Dedifferentiated amniotic fluid mesenchymal stem cell (primary cell): ENCODE data around the gene KRT33A.
"Not testable (repeated sequence)": the region's sequence is repeated elsewhere in the genome, so short reads cannot be mapped to it uniquely, and the experiment has no call there.

ENCODE experiments used
- DNase-seq: peaks from one replicate; pipeline ENCODE4 v3.0.0-alpha.2; 2016; ENCODE audit errors: extremely low spot score

Gene KRT33A

GRCh38 chr17:41363881-41364280, 13.3 kb upstream of the KRT33A start:
- DNase-seq: no peak

- DNase-seq: no peak
Observed at GRCh38 chr17:41360296-41360995, 9.8 kb upstream of the KRT33A start.

DNA sequence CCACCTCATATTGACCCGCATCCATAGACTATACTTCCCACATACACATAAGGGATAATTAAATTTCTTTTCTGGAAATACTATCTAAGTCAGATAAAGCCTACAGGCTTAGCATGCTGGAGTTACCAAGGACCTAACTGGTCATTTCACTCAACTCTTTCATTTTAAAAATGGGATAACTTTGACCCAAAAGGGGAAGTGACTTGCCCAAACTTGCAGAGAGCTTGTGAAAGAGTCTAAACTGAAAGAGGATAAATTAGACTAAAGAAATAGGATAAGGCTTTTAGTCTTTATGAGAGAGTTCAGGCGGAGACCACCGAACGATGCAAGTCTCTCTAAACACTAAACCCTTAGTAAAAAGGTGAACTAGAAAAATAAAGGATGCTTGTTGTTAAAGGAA, 3.9 kb upstream of the KRT33A start:
- DNase-seq: no peak

DNA sequence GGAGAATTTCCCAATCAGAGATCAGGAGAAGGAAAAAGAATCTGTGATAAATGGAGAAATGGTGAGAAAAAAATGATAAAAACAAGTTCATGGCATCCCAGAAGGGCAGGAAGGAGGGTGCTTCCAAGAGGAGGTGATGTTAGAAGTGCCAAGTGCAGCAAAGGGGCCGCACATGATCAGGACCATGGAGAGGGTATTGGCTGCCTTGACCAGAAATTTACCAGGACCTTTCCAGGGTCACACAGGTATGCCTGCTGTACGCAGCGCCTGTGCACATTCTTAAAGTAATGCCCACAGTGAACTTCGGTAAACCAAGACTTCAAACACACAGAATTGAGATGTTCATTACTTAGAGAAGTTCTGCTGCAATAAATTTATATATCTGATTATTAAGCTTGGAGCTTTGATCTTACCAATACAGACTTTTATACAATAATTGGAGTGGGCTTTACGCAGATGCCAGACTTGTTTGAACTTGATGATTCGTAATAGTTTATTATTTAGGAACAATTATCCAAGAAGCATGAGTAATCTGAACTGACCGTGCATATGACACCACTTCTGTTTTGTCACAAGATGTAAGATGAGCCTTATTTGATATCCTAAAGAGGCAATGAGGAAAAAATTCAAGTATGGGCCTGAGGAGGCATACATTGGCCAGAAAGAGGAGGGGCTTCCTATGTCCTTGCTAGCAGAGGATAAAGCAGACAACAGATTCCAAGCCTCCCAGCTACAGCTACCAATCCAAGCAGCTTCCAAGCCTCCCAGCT, 2.2 kb upstream of the KRT33A start:
- DNase-seq: no peak

GRCh38 chr17:41351177-41351576, 549 bp upstream of the KRT33A start:
- DNase-seq: no peak

DNA sequence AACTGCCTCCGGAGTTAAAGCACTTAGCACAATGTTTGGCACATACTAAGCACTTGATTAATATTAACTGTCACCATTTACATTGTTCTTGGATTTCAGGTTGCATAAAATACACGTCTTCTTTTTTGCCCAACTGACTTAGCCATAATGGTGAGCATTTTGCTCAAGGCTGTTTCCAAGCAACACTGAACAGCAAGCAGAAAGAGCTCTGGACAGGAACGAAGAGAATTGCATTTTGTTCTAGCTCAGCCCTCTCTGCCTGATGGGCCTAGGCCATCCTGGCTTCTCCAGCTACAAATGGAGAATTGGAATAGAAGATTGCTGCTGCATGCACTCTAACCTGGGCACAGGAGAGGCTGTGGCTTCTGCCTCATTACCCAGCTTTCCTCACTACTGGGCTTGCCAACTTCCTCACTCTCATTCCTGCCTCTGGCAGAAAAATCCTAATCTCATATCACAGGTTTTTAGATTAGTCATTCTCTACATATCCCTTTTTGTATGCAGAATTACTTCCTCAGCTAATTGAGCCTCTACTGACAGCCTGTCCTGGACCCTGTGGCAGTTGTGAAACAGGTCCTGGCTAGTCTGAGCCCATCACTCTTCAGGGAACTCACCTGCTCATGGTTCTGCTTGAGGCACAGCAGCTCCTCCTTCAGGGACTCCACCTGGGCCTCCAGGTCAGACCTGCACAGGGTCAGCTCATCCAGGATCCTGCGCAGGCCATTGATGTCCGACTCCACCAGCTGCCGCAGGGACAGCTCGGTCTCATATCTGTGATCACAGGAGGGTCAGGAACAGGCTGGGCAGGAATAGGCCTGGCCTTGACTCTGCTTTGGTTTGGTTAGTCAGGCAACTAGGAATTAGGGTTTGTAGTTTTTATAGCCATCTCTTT, 2.5 kb downstream of the KRT33A start:
- DNase-seq: no peak

DNA sequence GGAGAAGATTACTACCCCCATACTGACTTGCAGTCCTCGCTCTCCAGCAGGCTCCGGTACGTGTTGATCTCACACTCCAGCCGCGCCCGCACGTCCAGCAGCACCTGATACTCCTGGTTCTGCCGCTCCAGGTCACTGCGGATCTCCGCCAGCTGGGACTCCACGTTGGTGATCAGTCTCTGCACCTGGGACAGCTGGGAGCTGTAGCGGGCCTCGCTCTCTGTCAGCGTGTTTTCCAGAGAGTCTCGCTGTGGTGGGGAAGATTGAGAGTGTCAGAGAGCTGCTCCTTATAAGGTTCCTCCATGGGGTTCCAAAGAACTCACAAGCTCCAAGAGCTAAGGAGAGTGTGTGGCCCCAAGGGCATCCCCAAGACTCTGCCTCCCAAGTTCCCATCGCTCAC, 4.2 kb downstream of the KRT33A start:
- DNase-seq: not testable (repeated sequence)

DNA sequence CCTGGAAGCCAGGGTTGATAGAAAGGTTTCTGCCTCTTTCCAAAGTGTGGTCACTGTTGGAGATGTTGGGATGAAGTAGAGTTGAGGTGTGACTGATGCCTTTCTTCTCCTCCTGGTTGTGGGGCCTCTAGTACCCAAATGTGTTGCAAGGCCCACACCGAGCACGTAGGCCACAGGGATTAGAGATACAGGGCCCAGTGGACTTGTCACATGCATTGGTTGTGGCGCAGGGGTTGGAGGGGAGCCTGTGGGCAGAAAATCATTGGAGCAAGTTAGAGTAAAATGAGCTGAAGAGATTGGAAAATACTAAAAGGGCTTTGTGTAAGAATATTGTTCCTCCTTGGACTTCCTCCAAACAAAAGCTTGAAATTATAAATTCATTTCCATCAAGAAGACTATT, 4.6 kb downstream of the KRT33A start:
- no peak for DNase-seq

- no peak for DNase-seq
Observed at GRCh38 chr17:41343029-41343428, 7.6 kb downstream of the KRT33A start.

GRCh38 chr17:41340934-41341861, 9.4 kb downstream of the KRT33A start:
- DNase-seq: no peak

GRCh38 chr17:41340494-41340893, 10.1 kb downstream of the KRT33A start:
- no peak for DNase-seq

DNA sequence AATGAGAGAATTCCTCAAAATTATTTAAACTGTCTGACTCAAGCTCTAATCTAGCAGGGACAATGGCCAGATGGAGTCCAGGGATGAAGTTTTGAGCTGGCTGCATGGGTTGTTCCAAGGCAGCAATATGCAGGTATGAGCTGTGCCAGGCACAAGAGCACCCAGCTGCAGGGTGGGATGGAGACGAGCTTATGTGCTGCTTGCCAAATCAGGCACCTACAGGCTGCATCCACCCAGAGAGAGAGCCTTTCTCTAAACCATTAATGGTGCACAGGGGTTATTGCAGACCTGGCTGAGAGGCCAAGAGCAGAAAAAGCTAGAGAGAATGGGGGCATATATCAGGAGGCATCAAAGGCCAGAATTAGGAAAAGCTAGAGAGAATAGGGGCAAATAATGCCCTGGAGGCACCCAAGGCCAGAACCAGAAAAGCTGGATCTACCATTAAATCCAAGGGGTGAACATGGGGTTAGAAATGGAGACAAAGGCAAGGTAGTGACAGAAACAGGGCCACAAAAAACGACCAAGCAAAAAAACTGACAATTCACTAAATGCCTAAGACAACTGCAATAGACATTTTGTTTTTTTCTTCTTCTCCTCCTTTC, 11.0 kb downstream of the KRT33A start:
- no peak for DNase-seq

DNA sequence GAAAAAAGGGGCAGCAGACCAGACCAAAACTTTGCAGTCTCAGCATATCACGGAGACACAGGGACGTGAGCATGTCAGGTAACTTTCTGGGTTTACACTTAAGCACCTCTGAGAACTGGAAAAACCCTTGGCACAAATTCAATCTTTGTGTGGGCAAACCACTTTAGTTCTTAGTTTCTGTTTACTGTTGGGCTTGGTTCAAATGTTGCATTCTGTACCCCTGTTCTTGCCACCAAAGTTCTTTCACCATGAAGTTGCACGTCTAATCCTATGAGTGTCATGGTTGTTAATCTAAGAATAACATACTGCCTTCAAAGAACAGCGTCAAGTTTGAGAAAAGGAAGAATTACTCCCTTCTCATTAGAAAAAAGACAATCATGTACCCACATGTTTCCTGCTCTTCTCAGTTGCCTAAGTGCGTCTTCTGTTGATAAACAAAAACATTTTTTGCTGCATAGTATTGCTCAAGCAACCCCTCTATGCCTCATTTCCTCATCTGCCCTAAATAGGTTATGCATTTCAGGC, 11.6 kb downstream of the KRT33A start:
- DNase-seq: no peak

GRCh38 chr17:41335747-41336146, 14.9 kb downstream of the KRT33A start:
- no peak for DNase-seq

- DNase-seq: no peak
Observed at GRCh38 chr17:41334385-41335305, 16.0 kb downstream of the KRT33A start.

DNA sequence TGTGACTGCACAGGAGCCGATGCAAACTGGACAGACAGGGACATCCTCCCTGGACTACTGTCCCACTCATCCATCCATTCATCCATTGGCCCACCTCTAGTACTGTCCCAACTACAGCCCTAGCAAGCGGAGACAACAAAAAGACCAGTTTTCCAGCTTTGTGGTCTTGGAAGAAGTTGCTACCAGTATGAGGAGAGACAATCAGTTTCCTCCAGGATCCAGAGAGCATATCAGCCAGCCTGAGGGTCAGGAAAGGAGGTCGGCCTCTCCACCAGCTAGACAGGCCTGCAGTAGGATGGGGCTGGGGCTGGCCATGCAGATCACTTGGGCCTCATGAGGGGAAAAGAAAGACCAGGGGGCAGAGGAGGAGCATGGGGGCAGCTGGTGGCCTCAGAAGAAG, 16.8 kb downstream of the KRT33A start:
- DNase-seq: no peak

DNA sequence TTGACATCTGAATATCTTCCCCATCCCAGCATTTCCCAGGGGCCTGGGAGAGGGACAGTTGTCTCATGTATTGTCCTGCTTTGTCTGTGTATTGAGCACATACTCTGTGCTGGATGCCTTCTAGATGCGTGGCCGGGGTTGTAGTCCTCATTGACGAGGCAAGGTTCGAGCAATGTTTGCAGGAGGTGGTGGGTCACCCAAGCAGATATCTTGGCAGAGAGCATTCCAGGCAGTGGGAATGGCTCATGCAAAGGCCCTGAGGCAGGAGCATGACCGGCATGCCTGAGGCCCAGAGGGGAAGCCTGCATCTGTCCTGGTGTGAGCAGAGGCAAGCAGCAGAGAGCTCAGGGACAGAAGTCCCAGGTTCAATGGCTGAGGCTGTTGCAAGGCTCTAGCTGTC, 17.5 kb downstream of the KRT33A start:
- no peak for DNase-seq

DNA sequence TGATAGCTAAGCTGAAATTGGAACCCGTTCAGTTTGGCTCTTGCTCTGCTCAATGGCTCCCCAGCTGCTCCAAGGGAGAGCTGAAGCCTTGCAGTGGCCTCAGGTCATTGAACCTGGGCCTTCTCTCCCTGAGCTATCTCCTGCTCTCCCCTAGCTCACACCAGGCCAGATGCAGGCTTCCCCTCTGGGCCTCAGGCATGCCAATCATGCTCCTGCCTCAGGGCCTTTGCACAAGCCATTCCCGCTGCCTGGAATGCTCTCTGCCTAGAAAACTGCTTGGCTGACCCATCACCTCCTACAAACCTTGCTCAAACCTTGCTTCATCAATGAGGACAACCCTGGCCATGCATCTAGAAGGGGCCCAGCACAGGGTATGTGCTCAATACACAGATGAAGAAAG, 18.4 kb downstream of the KRT33A start:
- DNase-seq: no peak

DNA sequence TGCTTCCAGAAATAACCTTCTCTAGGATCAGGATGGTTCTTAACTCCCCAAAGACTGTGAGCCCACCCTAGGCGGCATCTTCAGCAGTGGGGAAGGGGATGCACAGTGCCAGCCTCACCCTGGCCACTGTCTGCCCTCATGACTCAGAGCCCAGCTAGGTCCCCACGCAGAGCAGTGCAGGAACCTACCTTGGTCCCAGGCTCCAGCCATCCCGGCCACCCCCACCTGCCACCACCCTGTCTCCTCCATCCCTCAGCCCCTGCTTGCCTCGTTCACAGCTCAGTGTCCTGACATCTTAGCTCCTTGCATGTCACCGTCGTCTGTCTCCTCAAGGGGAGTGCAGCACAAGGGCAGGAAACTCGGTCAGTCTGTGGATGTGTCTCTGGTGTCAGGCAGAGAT, 19.0 kb downstream of the KRT33A start:
- DNase-seq: no peak
